H54 (cell line): ENCODE results near the gene CCR8.

ENCODE experiments used
- DNase-seq: peaks from one replicate; pipeline ENCODE4 v3.0.0; 2011; ENCODE audit warnings: low spot score, mixed read lengths; ENCODE audit not compliant: insufficient read length
- FAIRE-seq: peaks from 3 replicates; lab custom pipeline; 2011; peaks lifted over from hg19 to GRCh38; lab: Jason Lieb, UNC
- POLR2A ChIP-seq: IDR thresholded peaks from 2 replicates; pipeline ENCODE4 v1.6.1; 2011; ENCODE audit warnings: low read depth, mild to moderate bottlenecking, low read length

CCR8 gene

GRCh38 chr3:39329493-39329892 lies at the start of gene CCR8:
Gene CCR8 (plus strand): TSS chr3:39329709. CDS start chr3:39332332, 2,623 bp downstream.
- FAIRE-seq = no peak
- no peak for TF ChIP-seq POLR2A
- no peak for DNase-seq

DNA sequence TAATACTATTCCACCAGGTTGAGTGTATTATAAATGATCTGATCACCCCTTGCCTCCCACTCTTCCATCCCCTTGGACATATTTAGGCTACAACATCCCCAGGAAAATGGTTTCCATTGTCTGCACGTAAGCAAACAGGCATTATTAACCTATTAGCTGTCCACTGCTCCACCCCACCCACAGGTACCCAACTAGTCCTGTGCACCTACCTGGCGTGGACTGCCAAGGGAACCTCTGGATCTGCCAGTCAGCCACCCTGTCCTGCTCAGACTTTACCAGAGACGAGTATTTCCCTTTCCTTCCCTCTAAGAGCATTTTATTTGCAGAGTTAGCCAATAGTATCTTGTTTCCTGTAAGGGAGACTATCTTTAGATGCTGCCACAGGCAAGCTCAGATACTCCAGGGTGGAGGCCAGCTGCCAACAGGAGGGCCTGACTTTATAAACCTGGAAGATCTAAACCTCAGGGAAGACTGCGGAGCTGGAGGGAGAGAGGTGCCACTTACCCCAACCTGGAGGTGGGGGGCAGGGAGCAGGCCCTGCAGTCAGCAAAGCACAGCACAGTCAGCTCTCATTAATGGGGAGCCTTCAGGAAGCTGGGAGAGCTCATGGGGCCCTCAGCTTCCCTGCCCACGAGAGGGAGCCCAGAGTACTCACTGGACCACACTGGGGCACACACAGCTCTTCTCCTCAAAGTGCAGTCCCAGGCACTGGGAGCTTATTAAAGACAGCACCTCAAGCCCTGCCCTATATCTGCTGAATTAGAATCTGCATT lies 49.6 kb upstream of the CCR8 start, which contains the start of gene CX3CR1:
Gene CX3CR1, minus strand, starts transcription at position 292 of the 773 bp plus-strand sequence. CDS start 13,527 bp downstream, outside the sequence.
- TF ChIP-seq POLR2A = no peak
- FAIRE-seq = no peak
- DNase-seq = no peak

GRCh38 chr3:39280571-39280970 lies 48.9 kb upstream of the CCR8 start:
- TF ChIP-seq POLR2A = no peak
- FAIRE-seq (no peak), DNase-seq (no peak)

DNA sequence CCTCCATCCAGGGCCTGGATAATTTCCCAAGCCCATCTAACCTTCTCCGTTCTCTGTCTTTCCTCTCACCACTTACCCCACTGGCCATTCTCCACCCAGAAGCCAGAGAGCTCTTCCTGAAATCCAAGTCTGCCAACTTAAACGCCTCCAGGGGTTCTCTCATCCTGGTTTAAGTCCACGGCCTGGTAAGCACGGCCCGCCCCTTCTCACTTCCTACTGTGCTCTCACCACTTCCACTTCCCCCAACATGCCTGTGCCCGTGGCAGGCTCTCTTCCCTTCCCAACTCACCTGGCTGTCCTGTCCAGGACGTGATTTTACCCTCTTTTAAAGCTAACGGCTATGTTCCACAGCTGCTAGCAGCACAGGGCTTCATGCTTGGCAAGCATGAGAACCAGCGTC lies 48.0 kb upstream of the CCR8 start:
- DNase-seq (no peak), FAIRE-seq (no peak)
- TF ChIP-seq POLR2A = no peak

DNA sequence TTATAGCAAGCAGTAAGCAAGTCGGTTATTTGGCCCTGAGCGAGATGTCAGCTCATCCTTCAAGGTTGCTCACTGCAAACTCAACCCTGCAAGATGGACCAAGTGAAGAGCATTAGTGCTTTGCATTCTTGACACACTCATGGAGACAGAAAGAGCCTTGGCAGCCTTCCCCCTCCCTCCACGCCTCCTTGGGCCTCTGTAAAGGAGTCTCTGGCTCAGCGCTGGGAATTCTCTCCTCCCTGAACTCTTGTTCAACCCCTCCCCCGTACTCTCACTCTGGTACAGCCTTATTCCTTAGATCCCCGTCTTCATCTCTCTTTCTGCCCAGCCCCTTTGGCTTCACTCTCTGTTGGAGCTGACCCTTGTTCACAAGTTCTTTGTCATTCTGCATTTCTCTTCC lies 47.5 kb upstream of the CCR8 start:
- no peak for TF ChIP-seq POLR2A
- no peak for DNase-seq
- FAIRE-seq = no peak

GRCh38 chr3:39284457-39284881 lies 45.0 kb upstream of the CCR8 start:
- TF ChIP-seq POLR2A = no peak
- FAIRE-seq (no peak), DNase-seq (no peak)

DNA sequence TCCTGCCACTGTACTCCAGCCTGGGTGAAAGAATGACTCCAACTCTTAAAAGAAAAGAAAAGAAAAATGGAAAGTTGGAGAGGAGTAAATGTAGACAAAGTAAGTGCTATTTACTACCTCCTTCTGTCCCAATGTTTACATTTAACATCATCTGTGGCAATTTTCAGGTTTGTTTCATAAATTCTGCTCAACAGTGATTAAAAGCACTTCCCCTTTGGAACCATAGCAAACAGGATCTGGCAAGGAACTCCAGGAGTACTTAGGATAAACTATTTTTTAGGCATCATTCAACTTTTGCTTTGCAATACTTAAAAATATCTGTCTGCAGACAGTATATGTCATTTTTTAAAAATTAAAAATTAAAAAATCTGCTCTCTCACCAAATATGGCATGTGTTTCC lies 44.2 kb upstream of the CCR8 start:
- no peak for FAIRE-seq
- no peak for DNase-seq
- no peak for TF ChIP-seq POLR2A

- FAIRE-seq = no peak
- TF ChIP-seq POLR2A = no peak
- no peak for DNase-seq
Measured at GRCh38 chr3:39286771-39287170, 42.7 kb upstream of the CCR8 start.

GRCh38 chr3:39287216-39288164 lies 42.0 kb upstream of the CCR8 start:
- FAIRE-seq (no peak), DNase-seq (no peak)
- no peak for TF ChIP-seq POLR2A

- DNase-seq = peak; percentile 79
Measured at GRCh38 chr3:39288300-39288808, 41.2 kb upstream of the CCR8 start.

GRCh38 chr3:39289107-39289506 lies 40.4 kb upstream of the CCR8 start:
- DNase-seq (no peak), FAIRE-seq (no peak)
- TF ChIP-seq POLR2A = no peak

More at GRCh38 chr3:39288300-39288808, 41.2 kb upstream of the CCR8 start:
- no peak for FAIRE-seq
- no peak for TF ChIP-seq POLR2A

DNA sequence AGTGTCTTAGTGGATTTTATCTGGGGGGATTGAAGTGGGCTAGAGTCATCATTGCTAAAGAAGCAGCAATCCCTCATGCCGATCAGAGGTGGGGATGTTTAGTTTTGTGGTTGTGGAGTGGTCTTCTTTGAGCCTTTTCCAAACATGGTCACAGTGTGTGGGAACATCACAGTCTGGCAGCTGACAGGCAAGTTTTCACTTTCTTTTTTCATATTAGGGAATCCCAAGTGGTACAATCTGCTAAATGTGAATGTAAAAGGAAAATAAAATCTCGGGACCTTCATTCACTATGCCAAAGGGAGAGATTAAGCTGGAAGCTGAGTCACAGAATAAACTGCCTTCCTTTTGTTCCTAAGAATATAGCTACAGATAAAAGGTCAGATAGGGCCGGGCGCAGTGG lies 39.3 kb upstream of the CCR8 start:
- TF ChIP-seq POLR2A = no peak
- DNase-seq (no peak), FAIRE-seq (no peak)

DNA sequence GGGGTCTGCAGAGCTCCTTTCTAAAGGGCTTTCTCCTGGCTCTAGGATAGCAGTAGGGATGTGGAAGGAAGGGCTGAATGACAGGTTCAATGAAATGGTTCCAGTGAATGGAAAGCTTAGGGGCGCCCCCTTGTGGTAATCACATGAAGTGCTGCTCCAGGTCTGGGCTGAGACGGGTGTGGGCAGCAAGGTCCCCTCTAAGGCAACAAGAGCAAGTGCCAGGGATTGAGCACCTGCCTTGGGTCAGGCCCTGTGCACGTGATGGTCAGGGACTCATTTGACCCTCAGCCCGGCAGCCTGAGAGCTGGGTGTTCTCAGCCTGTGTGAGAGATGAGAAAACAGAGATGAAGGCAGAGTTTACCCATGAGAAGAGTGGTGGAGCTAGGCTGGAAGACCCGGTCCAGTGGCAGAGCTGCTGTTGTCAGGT lies 37.6 kb upstream of the CCR8 start:
- no peak for FAIRE-seq
- TF ChIP-seq POLR2A = no peak
- DNase-seq = peak; percentile 53

DNA sequence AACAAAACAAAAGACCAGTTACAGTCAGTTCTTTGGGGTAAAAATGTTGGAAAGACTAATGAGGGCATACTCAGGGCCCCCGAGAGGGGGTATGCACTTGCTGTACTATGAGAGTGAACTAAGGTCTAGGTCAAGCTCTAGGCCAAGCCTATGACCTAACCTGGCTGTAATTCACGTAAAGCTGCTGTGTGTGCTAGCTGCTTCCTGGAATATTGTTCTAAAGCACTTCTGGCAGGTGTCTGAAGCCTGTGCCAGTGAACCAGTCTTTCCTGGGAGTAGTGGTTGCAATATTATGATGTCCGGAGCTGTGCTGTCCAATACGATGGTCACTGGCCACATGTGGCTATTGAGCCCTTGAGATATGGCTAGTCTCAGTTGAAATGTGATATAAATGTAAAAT lies 36.5 kb upstream of the CCR8 start:
- DNase-seq (no peak), FAIRE-seq (no peak)
- TF ChIP-seq POLR2A = no peak
